Measurements from ENCODE around the gene SPATA18.
"Not testable (repeated sequence)": the region's sequence is repeated elsewhere in the genome, so short reads cannot be mapped to it uniquely, and the experiment has no call there.

The SPATA18 gene

GRCh38 chr4:52110171-52110570 is 59.1 kb downstream of the SPATA18 start:
- no peak for DNase-seq

- DNase-seq = no peak
Measured at GRCh38 chr4:52111995-52112394, 60.9 kb downstream of the SPATA18 start.

GRCh38 chr4:52112411-52112810 is 61.3 kb downstream of the SPATA18 start:
- no peak for DNase-seq

- DNase-seq = no peak
Measured at GRCh38 chr4:52116641-52117040, 65.5 kb downstream of the SPATA18 start.

- no peak for DNase-seq
Measured at GRCh38 chr4:52126226-52126625, 75.1 kb downstream of the SPATA18 start.

GRCh38 chr4:52126966-52127365 is 75.9 kb downstream of the SPATA18 start:
- DNase-seq = no peak

GRCh38 chr4:52135171-52135570 is 84.1 kb downstream of the SPATA18 start:
- DNase-seq = no peak

GRCh38 chr4:52137152-52137551 is 86.0 kb downstream of the SPATA18 start:
- not testable (repeated sequence) for DNase-seq

GRCh38 chr4:52142816-52143215 is 91.7 kb downstream of the SPATA18 start:
- no peak for DNase-seq

GRCh38 chr4:52143815-52144214 is 92.7 kb downstream of the SPATA18 start:
- no peak for DNase-seq

GRCh38 chr4:52144372-52144771 is 93.3 kb downstream of the SPATA18 start:
- no peak for DNase-seq

Measured in NCI-H526 treated with DMSO at 0.1 percent for 48 hours (cell line).